ENCODE measurements around the gene SFTA2.

Gene SFTA2

GRCh38 chr6:30889921-30890645 lies 41.9 kb downstream of the SFTA2 start:
- DNase-seq (ENCODE audit: low read depth), result no peak

- no peak for DNase-seq (ENCODE audit: low read depth)
These were observed 42.5 kb downstream of the SFTA2 start for GRCh38 chr6:30889496-30889885.

GRCh38 chr6:30888816-30889495 lies 43.0 kb downstream of the SFTA2 start:
- no peak for DNase-seq (ENCODE audit: low read depth)

DNA sequence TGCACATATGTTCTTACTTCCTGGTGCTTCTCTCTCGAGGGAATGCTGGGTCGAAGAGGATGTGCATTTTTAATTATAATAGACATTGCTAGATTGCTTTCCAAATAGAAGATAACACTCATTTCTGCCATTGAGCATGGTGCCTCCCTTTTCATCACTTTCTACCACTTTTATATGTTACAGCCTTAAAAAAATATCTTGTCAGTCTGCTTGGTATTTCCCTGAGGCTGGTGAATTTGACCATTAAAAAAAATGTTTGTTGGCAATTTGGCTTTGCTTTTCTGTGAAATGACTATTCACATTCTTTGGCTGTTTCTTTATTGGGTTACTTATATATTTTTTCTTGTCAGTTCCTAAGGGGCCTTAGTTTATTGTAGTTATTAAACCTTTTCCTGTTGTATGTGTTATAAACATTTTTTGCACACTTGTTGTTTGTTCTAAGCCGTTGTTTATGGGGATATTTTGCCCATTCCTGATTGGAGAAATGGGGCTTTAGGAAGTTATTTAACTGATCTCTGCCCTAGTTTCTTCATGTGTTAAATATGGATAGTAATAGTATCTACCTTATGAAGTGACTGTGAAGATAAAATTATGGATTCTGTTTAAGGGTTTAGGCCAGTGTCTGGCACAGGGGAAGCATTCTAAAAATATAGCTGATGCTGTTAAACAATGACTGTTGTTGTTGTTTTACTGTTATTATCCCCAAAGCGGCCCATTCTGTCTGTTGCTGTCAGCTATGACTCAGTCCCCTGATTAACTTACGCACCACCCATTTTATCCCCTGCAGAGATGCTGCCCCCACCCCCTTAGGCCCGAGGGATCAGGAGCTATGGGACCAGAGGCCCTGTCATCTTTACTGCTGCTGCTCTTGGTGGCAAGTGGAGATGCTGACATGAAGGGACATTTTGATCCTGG lies 43.8 kb downstream of the SFTA2 start:
- peak; percentile 81 for DNase-seq (ENCODE audit: low read depth)

- no peak for DNase-seq (ENCODE audit: low read depth)
These were observed 45.1 kb downstream of the SFTA2 start for GRCh38 chr6:30886897-30887255.

DNA sequence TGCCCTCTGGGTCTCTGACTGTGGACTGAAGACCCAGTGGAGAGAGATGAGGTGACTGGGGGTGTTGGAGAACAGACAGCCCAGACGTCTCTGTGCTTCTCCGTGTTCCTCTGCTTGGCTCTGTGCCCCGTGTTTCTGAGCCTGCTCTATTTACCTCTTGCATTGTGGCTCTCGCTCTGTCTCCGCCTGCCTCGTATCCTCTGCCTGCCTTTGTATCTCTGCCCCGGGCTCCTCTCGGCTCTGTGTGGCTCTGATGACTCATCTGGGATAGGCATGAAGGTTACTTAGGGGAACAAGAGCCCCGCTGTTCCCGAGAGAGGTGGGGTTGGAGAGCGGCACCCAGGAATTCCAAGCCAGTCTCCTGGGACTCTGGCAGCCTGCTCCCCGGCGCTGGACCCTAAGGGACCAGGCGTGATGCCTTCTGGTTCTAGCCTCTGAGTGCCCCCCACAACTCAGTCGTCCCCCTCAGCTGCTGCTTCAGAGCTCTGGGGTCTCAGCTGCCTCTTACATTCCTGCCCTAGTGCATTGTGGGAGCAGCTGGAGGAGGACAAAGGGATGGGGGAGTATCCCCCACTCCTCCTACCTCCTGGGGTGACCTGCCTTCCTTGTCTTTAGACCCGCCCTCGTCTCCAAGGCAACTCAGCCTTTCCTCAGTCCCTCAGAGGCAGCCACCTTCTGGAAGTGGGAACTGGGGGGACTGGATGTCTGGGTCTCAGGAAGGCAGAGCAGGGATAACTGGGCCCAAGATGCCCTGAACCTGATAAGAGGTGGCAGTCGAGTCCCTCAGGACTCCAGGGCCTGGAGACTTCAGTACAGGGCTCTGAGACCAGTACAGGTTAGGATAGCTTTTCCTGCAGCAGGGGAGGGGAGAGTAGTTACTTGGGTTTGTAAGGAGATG lies 45.7 kb downstream of the SFTA2 start:
- peak; percentile 96 for DNase-seq (ENCODE audit: low read depth)

DNA sequence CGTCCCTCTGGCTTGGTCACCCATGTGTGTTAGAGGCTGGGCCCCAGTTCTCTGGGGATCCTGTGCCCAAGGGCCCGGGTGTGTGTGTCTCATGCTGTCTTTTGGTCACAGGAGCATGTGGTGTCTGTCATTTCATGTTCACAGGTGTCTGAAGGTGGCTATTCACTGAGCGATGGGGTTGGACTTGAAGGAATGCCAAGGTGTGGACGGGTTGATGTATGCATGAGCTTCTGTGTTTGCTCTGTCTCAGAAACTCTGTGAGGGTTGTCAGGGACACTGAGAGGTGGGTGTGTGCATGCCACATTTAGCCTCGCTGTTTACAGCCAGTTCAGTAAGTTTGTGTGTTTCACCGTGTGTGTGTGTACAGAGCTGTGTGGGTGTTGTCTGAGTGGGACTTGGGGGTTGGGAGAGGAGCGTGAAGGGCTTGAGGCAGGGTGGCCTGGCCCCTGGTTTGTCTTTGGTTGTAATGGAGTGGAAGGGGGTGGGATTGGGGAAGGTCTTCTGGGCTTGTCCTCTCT lies 46.4 kb downstream of the SFTA2 start:
- DNase-seq (ENCODE audit: low read depth), result peak; percentile 29

DNA sequence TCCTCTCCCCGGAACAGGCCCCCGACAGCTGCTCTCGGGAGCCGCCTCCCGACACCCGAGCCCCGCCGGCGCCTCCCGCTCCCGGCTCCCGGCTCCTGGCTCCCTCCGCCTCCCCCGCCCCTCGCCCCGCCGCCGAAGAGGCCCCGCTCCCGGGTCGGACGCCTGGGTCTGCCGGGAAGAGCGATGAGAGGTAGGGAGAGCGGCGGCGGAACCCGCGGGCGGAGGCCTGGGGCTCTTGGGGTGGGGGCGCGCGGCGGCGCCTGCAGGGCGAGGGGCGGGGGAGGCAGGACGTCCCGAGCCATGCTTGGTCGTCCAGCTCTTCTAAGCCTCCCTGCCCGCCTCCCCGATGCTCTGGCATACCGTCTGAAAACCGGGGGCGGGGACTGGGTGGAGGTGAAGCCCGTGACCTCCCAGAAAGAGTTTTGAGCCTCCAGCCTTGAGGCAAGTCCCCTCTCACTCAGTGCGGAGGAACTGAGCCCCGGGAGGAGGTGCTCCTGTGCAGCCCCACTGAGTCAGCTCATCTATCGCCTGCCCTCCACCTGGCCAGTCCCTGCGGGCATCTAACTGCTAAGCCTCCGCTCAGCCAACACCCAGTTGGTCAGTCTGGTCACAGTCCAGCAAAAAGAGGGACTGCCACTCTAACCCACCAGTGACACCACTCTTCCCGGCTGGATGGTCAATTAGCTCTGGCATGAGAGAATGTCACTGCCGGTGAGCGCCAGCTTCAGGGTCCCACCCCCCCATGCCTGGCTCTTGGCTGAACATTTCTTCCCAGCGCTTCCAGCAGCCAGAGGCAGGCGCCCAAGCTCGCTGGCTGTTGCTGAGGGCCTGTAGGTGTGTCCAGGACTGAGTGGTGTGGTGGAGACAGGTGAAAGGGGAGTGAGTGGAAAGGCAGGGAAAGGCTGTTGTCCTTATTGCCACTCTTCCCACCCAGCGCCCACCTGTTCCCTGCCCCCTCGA lies 47.2 kb downstream of the SFTA2 start:
- peak; percentile 64 for DNase-seq (ENCODE audit: low read depth)

DNA sequence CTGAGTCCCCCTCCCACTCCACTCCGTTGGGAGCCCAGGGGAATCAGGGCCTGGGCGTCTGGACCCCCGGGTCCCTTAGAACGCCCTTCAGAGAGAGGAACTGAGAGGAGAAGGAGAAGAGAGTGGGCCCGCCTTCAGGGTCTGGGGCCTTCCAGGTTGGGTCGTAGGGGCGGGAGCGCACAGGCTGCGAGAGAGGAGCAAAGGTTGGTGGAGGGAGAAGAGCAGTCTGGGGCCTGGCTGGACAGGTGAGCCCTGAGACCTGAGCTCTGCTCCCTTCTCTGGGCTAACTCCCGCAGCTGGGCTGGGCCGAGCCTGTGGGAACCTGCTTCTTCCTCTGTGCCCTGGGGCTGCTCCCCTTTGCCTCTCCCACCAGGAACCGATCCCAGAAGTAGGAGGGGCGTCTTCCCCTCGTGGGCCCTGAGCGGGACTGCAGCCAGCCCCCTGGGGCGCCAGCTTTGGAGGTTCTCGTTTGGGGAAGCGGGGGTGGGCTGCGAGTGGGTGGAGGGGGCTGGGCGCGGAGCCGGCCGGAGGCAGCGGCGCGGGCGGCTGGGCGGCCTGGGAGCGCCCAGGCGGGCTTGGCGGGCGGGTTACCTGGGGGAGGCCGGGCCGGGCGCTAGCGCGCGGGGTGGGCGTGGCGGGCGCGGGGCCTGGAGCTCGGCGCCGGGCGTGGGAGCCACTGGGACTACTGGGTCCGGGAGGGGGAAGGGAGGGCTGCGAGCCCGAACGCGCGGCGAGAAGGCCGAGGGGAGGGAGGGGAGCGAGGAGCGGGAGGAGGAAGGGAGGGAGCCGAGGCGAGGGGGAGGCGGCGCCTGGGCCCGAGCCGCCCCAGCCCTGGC lies 48.1 kb downstream of the SFTA2 start, which contains the start of gene DDR1:
DDR1 (plus strand) TSS at position 835 of the 836 bp plus-strand sequence. CDS start 4,211 bp downstream, outside the sequence.
- DNase-seq (ENCODE audit: low read depth), result peak; percentile 62

DNA sequence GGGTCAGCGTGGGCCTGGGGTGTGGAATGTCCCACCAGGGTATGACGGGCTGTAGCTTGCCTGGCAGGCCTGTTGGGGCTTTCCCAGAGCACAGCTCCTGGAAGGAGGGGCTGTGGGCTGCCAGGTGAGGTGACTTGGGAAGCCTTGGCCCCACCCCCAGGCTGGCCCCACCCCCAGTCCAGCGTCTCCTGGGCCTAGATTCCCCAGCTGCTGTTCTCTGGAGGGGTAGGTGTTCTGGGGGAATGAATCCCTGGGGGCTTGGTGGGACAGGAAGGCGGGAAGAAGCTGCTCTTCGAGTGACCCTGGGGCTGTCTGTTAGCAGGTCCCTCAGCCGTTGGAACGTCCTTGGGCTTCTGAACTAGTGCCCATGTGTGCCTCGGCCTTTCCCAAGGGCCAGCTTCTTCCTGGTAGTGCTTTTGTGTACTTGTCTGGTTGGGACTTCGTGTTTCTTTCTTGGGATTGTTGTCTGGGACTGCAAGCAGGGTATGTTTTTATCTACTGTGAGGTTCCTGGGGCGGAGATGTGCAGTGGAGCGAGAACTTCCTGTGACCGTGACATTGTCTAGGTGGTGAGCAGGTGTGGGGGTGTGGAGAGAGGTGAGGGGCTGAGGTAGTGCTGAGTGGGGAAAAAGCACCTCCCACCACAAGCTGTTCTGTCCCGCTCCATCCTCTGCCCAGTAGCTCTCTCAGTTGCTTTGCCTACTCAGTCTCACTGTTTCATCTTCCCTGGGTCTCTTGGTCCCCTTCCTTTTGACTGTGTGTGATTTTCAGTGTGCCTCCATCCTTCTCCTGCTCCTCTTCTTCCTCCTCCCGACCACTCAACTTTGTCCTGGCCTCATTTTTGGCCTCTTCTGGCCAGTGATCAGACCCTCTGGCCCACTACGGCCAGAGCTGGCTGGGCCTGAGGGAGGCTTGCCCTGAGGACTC lies 48.9 kb downstream of the SFTA2 start:
- DNase-seq (ENCODE audit: low read depth), result no peak

GRCh38 chr6:30882204-30882758 lies 49.7 kb downstream of the SFTA2 start:
- DNase-seq (ENCODE audit: low read depth), result no peak

DNA sequence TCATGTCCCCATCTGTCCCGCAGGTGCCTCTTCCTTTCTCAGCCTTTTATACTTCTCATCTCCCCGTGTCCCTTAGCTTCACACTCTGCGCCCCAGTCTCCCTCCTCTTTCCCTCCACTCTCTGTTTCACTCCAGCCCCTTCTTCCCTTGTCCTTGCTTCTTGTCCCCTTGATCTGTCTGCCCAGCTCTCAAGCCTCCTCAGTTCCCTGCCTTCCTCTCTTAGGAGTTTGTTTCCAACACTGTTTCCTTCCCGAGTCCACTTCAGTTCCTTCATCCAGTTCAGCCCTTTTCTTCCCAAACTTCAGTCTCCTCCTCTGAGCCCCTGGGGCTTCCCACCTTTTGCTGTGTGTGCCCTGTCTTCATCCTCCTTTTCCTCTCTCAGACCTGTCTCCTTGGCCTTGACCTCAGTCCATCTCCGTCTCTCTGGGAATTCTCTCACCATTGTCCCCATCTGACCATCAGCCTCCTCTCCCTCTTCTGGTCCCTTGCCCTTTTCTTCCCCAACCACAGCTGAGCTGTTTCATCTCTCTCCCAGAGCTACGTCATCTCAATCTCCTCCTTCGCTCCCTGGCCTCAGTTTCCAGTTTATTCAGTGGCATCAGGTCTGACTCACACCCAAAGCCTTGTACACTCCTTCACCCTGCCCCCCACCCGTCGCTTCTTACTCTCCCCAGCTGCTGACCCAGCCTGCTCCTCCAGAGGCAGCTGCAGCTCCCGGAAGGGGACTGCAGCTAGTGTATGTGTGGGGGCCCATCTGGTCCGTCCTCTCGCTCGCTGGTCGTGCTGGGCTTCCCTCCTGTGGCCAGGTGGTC lies 50.4 kb downstream of the SFTA2 start:
- no peak for DNase-seq (ENCODE audit: low read depth)
